Keratinocyte (primary cell): Measurements from ENCODE around the gene ADAMTS4. TPM values are rescaled to one million over a fixed set of nuclear protein-coding genes. Genes with fewer than 3 reads are reported as not detected.

Experiments used
- DNase-seq: peaks from one replicate; pipeline ENCODE4 v3.0.0-alpha.2; 2011; ENCODE audit warnings: low read depth, missing footprints, low spot score
- FAIRE-seq: peaks from 2 replicates; lab custom pipeline; 2011; peaks lifted over from hg19 to GRCh38; lab: Jason Lieb, UNC
- H2AFZ ChIP-seq: 2 replicates; pipeline ENCODE4 v1.6.0; 2012; ENCODE audit warnings: low read length, control low read depth, inconsistent platforms; ENCODE audit not compliant: control insufficient read depth
- H3K27ac ChIP-seq: 2 replicates; pipeline ENCODE4 v1.5.1; 2011; ENCODE audit warnings: low read length; ENCODE audit not compliant: control insufficient read depth, insufficient read depth
- H3K27me3 ChIP-seq: 3 replicates; pipeline ENCODE4 v1.6.0; 2011; ENCODE audit warnings: low read length; ENCODE audit not compliant: control insufficient read depth, insufficient read depth; ENCODE audit errors: extremely low read depth
- H3K36me3 ChIP-seq, 2 experiments: 2 replicates in 1 of 2; 3 replicates in 1 of 2; pipeline ENCODE4 v1.5.1; 2011; ENCODE audit warnings: low read length in 2 of 2, mild to moderate bottlenecking in 1 of 2; ENCODE audit not compliant: control insufficient read depth in 2 of 2, insufficient read depth in 2 of 2; ENCODE audit errors: extremely low read depth in 1 of 2
- H3K4me1 ChIP-seq: 3 replicates; pipeline ENCODE4 v1.5.1; 2011; ENCODE audit warnings: low read length; ENCODE audit not compliant: control insufficient read depth, insufficient read depth; ENCODE audit errors: extremely low read depth
- H3K4me2 ChIP-seq: 3 replicates; pipeline ENCODE4 v1.6.0; 2011; ENCODE audit warnings: low read depth, low read length; ENCODE audit not compliant: control insufficient read depth, insufficient read depth; ENCODE audit errors: extremely low read depth
- H3K4me3 ChIP-seq, 3 experiments: fragments of 200-600 bp in 1 of 3; sonication (generic) in 1 of 3; 2 replicates in 2 of 3; 3 replicates in 1 of 3; pipeline ENCODE4 v1.5.1; 2011 to 2016; ENCODE audit warnings: low read length in 3 of 3, mild to moderate bottlenecking in 3 of 3, control low read depth in 2 of 3, inconsistent platforms in 1 of 3, low read depth in 1 of 3, mixed read lengths in 1 of 3, mixed run types in 1 of 3, moderate library complexity in 1 of 3; ENCODE audit not compliant: control insufficient read depth in 2 of 3, insufficient read depth in 2 of 3; ENCODE audit errors: extremely low read depth in 1 of 3
- H3K79me2 ChIP-seq: 2 replicates; pipeline ENCODE4 v1.6.0; 2012; ENCODE audit warnings: low read length; ENCODE audit not compliant: control insufficient read depth, insufficient read depth
- H3K9ac ChIP-seq: 3 replicates; pipeline ENCODE4 v1.6.0; 2011; ENCODE audit warnings: low read length; ENCODE audit not compliant: control insufficient read depth, insufficient read depth; ENCODE audit errors: extremely low read depth
- H3K9me1 ChIP-seq: 3 replicates; pipeline ENCODE4 v1.6.0; 2011; ENCODE audit warnings: low read length; ENCODE audit not compliant: control insufficient read depth, insufficient read depth; ENCODE audit errors: extremely low read depth
- H3K9me3 ChIP-seq: 2 replicates; pipeline ENCODE4 v1.5.1; 2012; ENCODE audit warnings: low read depth, low read length; ENCODE audit not compliant: control insufficient read depth
- H4K20me1 ChIP-seq: 3 replicates; pipeline ENCODE4 v1.6.0; 2011; ENCODE audit warnings: low read length; ENCODE audit not compliant: control insufficient read depth, insufficient read depth; ENCODE audit errors: extremely low read depth
- CTCF ChIP-seq, 3 experiments: IDR thresholded peaks in 1 of 3; conservative IDR thresholded peaks in 1 of 3; optimal IDR thresholded peaks in 1 of 3; 2 replicates in 2 of 3; 3 replicates in 1 of 3; pipeline versions ENCODE3 to v1.5.1; 2011; ENCODE audit warnings: low read length in 3 of 3, mild to moderate bottlenecking in 3 of 3, moderate library complexity in 2 of 3, control low read depth in 1 of 3, inconsistent platforms in 1 of 3; ENCODE audit not compliant: insufficient read depth in 2 of 3; ENCODE audit errors: extremely low read depth in 1 of 3
- EZH2 ChIP-seq: IDR thresholded peaks from one replicate; pipeline ENCODE4 v1.6.1; 2012; ENCODE audit warnings: inconsistent platforms, mild to moderate bottlenecking, low read length, moderate library complexity
- dilution Hi-C: fragments of 300-500 bp; cut with MboI; formaldehyde crosslinking; loops from one replicate; pipeline ENCODE4 v1.7.0; 2020; ENCODE audit warnings: low sequenced_read_pairs; ENCODE audit not compliant: extremely low pct_ligation_motif_present
- polyA plus RNA-seq, 5 experiments: library from polyadenylated mRNA; depleted of rRNA in 3 of 5; stranded (reverse) in 3 of 5; stranded (forward) in 1 of 5; unstranded in 1 of 5; fragments of >200 nt; gene quantifications; 1 replicate in 1 of 5; 2 replicates in 3 of 5; 3 replicates in 1 of 5; pipeline versions ENCODE4 v1.2.1 to v1.2.3, GENCODE V29; 2011 to 2012; ENCODE audit warnings: missing spikeins in 2 of 5, low read depth in 1 of 5, low replicate concordance in 1 of 5

ADAMTS4 gene
- polyA plus RNA-seq, 1 donor (not counting 4 experiments of a cell fraction or from before 2014, with no cell fraction given): 0.35 TPM

DNA sequence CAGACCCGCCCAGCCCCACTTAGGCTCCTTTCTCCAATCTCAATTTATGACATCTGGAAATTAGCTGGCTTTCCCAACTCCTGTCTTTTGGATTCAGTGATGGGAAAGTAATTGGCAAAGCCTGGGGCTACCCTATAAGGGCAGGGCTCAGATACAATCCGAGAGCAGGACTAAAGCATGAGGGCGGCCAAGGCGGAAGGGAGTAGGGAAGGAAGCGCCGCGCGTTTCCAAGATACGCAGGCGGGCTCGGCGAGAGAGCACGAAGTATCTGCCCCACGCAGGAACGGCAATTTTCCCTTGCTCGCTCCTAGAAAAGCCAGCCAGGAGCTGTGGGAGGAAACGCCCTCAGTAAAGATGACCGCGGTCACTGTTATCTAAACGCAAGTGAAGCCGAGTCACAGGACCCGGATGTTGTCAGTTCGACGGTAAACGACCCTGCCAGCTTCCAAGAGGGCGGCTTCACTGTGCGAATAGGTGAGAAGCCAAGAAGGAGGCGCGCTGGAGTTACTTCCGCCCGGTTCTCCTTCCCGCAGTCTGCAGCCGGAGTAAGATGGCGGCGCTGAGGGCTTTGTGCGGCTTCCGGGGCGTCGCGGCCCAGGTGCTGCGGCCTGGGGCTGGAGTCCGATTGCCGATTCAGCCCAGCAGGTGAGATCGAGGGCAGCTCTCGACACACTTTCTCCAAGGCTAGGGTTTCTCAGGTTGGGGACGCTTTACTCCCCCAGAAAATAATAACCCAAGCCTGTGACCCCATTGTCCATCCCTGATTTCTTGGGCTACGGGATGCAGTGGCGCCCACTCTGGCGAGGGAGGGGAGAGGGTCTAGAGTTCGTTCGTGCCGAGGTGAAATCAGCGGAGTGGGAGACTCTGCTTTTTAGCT is 3.2 kb upstream of the ADAMTS4 start, which contains the start of gene NDUFS2:
Gene NDUFS2 (plus strand): TSS at position 532 of the 877 bp plus-strand sequence. CDS start 19 bp downstream, at position 551.
- Histone ChIP-seq H3K4me2 (peak within 1 kb of the TSS; percentile 85), H2AFZ (peak within 1 kb of the TSS; percentile 79), H3K79me2 (peaks cover 21% of the 10 kb centered on the region), H3K9me1 (no peaks in the 10 kb centered on the region), H3K27ac (peak within 1 kb of the TSS; percentile 92), H3K9me3 (no peaks in the 10 kb centered on the region), H3K36me3 (peaks cover 9 to 16% of the 10 kb centered on the region in 2 experiments), H4K20me1 (no peaks in the 10 kb centered on the region), H3K4me3 (peak within 1 kb of the TSS; percentile 76 to 89 (median 78)), H3K9ac (peak within 1 kb of the TSS; percentile 94), H3K4me1 (peaks cover 47% of the 10 kb centered on the region), H3K27me3 (no peaks in the 10 kb centered on the region)
- TF ChIP-seq EZH2: no peak
- TF ChIP-seq CTCF (optimal IDR thresholded peaks at IDR 0.05 in 1 of 3, IDR thresholded peaks at IDR 0.05 in 1 of 3, conservative IDR thresholded peaks at IDR 0.05 in 1 of 3; ENCODE audit: extremely low read depth in 1 of 3, insufficient read depth in 2 of 3, low read length in 3 of 3): peak in 2 of 3 experiments; percentile 29 to 32
- FAIRE-seq (peak; percentile 74), DNase-seq (peak; percentile 81)
- dilution Hi-C loops: no loop called here

- Histone ChIP-seq H3K79me2 (peaks cover 21% of the 10 kb centered on the region), H4K20me1 (no peaks in the 10 kb centered on the region), H2AFZ (peak overlapping the region; percentile 79), H3K36me3 (peaks cover 5 to 12% of the 10 kb centered on the region in 2 experiments), H3K9me3 (no peaks in the 10 kb centered on the region), H3K4me2 (peak overlapping the region; percentile 85), H3K27ac (peak overlapping the region; percentile 92), H3K4me3 (peak overlapping the region in 2 of 3 experiments; percentile 68 to 89), H3K27me3 (no peaks in the 10 kb centered on the region), H3K9me1 (no peaks in the 10 kb centered on the region), H3K9ac (peak overlapping the region; percentile 94), H3K4me1 (peaks cover 47% of the 10 kb centered on the region)
- TF ChIP-seq EZH2: no peak
- TF ChIP-seq CTCF (optimal IDR thresholded peaks at IDR 0.05 in 1 of 3, IDR thresholded peaks at IDR 0.05 in 1 of 3, conservative IDR thresholded peaks at IDR 0.05 in 1 of 3; ENCODE audit: extremely low read depth in 1 of 3, insufficient read depth in 2 of 3, low read length in 3 of 3): no peak
- DNase-seq: no peak
- dilution Hi-C loops: no loop called here
- peak; percentile 48 for FAIRE-seq
These were observed 2.4 kb upstream of the ADAMTS4 start for GRCh38 chr1:161200992-161201835.
